ENCODE results near the gene VSIR.

DNA sequence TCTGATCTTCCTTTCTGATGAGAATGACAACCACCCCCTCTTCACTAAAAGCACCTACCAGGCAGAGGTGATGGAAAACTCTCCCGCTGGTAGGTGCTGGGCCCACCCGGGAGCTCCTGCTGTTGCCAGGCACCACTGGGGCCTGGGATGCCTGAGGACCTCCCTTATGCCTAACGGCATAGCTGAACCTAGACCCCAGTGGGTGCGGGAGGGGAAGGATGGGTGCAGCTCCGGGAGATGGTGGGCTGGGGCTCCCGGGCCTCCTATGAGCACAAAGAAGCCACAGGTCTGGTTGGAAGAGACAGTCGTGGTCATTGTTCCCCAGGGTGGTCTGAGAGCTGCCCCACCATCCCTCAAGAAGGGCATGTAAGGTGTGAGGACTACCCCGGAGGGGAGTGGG lies 15.6 kb upstream of the VSIR start:
- TF ChIP-seq, protein P1, sequence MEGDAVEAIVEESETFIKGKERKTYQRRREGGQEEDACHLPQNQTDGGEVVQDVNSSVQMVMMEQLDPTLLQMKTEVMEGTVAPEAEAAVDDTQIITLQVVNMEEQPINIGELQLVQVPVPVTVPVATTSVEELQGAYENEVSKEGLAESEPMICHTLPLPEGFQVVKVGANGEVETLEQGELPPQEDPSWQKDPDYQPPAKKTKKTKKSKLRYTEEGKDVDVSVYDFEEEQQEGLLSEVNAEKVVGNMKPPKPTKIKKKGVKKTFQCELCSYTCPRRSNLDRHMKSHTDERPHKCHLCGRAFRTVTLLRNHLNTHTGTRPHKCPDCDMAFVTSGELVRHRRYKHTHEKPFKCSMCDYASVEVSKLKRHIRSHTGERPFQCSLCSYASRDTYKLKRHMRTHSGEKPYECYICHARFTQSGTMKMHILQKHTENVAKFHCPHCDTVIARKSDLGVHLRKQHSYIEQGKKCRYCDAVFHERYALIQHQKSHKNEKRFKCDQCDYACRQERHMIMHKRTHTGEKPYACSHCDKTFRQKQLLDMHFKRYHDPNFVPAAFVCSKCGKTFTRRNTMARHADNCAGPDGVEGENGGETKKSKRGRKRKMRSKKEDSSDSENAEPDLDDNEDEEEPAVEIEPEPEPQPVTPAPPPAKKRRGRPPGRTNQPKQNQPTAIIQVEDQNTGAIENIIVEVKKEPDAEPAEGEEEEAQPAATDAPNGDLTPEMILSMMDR (IDR thresholded peaks at IDR 0.05) = no peak
- TF ChIP-seq POLR2A (IDR thresholded peaks at IDR 0.05) = no peak
